HG03135 (cell line): ENCODE measurements around the gene FXYD1.

Source experiments
- ATAC-seq: cut with Tn5 transposase; IDR thresholded peaks from one replicate; pipeline ENCODE4 v1.9.1; 2021; ENCODE audit warnings: mild to moderate bottlenecking, moderate library complexity; ENCODE audit not compliant: unreplicated experiment

FXYD1 gene

GRCh38 chr19:35160629-35161433 is 22.2 kb downstream of the FXYD1 start:
- no peak for ATAC-seq

DNA sequence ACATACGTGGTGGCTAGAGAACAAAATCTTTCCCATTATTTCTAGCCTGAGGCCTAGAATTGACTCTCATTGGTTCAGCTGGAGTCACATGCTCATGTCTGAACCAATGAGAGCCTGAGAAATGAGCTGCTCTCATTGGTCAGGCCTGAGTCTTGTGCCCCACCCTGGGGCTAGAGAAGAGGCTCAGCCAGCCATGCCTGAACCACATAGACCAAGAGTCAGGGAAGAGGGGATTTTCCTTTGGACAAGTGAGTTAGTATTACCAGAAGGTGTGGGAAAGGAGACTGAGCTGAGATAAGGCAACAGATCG is 22.8 kb downstream of the FXYD1 start:
- ATAC-seq, result no peak

DNA sequence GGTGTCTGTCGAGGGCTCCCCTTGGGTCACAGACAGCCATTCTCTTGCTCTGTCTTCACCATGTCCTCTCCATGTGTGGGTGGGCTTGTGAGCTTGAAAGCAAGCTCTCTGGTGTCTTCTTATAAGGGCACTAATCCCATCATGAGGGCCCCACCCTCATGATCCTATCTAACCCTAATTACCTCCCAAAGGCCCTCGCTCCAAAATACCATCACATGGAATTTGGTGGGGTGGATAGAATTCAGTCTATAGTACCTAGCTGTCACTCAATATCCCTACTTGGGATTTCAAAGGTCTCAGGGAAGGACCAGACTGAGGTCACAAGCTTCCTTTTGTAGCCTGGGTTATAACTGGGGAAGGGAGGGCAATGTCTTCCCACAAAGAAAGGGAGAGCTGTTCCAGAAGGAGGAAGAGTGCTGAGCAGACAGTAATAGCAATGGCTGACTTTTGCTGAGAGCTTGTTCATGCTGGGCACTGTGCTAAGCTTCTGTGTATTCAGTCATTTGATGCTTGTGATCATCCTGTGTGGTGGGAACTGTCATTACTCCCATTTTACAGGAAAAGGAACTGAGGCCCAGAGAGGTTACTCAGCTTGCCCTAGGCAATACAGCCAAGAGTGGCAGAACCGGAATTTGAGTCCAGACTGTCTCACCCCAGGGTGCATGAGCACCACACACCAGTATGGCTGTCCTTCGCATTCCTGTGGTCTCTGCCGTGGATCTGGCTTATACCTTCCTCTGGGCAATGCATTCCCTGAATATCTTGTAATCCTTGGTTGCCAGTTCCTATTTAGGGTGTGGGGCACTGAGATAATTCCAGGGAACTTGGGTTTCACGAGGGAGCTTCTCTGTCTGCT is 24.1 kb downstream of the FXYD1 start:
- ATAC-seq, result no peak

GRCh38 chr19:35164418-35164817 is 25.8 kb downstream of the FXYD1 start:
- ATAC-seq, result no peak

DNA sequence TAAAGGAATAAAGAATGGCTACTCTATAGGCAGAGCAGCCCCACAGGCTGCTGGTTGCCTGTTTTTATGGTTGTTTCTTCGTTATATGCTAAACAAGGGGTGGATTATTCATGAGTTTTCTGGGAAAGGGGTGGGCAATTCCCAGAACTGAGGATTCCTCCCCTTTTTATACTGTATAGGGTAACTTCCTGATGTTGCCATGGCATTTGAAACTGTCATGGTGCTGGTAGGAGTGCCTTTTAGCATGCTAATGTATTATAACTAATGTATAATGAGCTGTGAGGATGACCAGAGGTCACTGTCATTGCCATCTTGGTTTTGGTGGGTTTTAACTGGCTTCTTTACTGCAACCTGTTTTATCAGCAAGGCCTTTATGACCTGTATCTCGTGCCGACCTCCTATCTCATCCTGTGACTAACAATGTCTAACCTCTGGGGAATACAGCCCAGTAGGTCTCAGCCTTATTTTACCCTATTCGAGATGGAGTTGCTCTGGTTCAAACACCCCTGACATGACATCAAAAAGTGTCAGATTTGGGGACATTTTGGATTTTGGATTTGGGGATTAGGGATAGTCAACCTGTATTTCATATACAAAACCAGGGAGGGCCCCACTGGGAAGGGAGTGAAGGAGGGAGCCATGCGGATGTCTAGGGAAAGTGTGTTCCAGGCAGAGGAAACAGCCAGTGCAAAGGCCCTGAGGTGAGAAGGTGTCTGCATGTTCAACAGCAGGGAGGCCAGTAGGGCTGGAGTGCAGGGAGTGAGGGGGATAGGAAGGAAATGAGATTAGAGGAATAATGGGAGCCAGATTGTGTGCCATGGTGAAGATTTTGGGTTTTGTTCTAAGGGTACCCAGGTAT is 26.8 kb downstream of the FXYD1 start:
- ATAC-seq, result no peak

DNA sequence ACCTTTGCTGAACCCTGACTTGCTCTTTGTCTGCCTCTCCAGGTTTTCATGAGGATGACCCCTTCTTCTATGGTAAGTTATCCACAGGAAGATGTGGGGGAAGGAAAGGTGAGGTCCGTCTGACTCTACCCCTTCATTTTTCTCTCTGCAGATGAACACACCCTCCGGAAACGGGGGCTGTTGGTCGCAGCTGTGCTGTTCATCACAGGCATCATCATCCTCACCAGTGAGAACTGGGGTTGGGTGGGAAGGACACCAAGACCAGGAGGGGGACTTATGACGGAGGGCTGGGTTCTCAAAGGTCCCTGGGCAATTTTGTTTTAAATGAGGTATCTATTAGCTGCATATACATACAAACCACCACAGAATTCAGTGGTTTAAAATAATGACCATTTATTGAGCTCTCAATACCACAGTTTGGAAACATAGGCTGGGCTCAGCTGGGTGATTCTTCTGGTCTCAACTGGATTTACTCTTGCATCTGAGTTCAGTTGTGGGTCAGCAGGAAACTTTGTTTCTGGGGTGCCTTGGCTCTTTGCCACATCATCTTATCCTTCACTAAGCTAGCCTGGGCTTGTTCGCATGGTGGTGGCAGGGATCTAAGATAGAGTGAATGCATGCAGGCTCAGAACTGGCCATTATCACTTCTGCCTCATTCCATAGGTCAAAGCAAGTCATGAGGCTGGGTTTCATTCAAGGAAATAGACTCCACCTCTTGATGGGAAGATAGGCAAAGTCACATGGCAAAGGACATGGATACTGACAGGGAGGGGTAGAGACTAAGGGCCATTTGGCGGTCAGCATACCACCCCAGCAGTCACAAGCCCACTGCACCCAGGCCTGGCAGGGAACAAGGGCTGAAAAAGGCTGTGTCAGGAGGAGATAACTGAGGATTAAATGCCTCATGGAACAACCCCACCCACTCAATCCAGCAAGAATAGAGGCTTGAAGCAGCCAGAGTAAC is 27.8 kb downstream of the FXYD1 start:
- ATAC-seq, result no peak

GRCh38 chr19:35167251-35168119 is 28.9 kb downstream of the FXYD1 start:
- ATAC-seq, result no peak

GRCh38 chr19:35168196-35168595 is 29.6 kb downstream of the FXYD1 start:
- no peak for ATAC-seq

- ATAC-seq, result no peak
Observed at GRCh38 chr19:35169221-35169995, 30.8 kb downstream of the FXYD1 start.

DNA sequence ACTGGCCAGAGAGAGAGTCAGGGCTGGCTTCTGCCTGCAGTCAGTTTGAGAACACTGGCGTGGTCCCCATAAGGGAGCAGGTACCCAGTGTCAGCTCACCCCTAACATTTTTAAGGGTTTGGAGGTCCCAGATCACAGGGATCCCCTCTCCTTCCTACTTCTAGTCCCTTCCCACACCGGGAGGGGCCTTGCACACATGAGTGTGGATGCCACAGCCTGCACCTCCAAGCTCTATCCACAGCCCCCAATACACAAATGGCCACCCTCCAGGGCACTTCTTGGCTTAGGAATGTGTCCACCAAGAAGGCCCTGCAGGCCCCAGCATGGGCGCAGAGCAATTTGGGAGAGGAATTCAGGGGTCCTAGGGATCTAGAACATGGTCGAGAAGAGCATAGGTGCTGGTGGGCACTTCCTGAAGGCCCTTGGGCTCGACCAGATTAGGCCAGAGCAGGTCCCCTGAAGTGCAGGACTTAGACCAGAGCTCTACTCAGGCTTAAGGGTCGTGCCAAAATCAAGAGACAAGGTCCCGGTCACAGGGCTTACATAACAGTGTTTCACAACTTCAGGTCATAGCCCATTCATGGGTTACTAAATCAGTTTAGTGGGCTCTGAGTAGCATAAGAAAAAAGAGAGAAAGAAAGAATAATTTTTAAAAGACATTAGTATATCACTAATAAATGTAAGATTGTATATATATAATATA is 31.9 kb downstream of the FXYD1 start:
- ATAC-seq, result no peak

- ATAC-seq, result no peak
Observed at GRCh38 chr19:35171730-35172129, 33.1 kb downstream of the FXYD1 start.

DNA sequence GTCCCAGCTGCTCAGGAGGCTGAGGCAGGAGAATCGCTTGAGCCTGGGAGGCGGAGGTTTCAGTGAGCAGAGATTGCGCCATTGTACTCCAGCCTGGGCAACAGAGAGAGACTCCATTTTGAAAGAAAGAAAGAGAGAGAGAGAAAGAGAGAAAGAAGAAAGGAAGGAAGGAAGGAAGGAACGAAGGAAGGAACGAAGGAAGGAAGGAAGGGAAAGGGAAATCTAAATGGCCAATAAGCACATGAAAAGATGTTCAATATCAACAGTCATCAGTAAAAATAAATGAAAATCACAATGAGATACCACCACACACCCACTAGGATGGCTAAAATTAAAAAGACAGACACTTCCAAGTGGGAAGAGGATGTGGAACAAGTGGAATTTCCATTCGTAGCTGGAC is 35.6 kb downstream of the FXYD1 start:
- no peak for ATAC-seq

GRCh38 chr19:35176181-35176570 is 37.6 kb downstream of the FXYD1 start:
- ATAC-seq, result no peak

DNA sequence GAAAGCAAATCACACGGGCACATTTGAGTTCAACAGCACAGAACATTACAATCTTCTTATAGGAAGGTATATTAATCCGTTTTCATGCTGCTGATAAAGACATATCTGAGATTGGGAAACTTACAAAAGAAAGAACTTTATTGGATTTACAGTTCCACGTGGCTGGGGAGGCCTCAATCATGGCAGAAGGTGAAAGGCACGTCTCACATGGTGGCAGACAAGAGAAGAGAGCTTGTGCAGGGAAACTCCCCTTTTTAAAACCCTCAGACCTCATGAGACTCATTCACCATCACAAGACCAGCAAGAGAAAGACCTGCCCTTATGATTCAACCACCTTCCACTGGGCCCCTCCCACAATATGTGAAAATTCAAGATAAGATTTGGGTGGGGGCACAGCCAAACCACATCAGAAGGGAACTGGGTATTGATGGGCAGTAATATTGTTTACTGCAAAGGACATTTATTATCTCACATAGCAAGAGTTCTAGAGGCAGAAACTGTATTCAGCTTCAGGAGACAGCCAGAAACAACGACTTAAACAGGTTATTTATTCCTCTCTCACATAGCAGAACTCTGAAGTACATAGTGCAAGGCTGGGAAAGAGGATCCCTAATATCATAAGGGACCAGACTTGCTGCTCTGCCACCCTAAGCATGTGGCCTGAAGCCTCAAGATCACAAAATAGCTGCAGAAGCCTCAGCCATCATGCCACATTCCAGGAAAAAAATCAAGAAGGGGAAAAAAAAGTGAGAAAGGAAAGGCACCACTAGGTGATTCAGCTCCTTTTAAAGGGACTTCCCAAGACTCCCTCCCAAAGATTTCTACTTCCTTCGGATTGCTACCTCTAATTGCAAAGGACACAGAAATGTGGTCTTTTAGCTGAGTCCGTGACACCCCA is 39.0 kb downstream of the FXYD1 start:
- ATAC-seq, result no peak

GRCh38 chr19:35178701-35179100 is 40.1 kb downstream of the FXYD1 start:
- ATAC-seq, result no peak

DNA sequence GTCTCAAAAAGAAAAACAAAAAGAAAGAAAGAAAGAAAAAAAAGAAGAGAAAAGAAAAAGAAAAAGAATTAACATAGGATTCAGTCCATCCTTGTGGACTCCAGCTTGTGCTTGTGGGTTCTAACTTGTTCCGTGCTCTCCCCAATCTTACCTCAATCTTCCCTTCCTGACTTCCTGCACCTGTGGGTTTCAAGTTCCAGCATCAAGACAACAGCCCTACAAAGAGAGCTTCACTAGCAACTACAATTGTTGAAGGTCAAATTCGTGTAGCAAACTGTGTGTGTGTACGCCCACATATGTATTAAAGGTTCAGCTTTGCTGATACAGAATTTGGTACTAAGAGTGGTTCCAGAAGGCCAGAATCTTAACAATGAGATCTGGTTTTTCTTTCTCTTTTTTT is 41.2 kb downstream of the FXYD1 start:
- ATAC-seq, result no peak

- ATAC-seq, result no peak
Observed at GRCh38 chr19:35181387-35181786, 42.8 kb downstream of the FXYD1 start.
